BE2C (cell line): ENCODE measurements around the gene ABHD2.

Experiments
- DNase-seq: peaks from one replicate; pipeline ENCODE4 v3.0.0-alpha.2; 2020
- H3K27me3 ChIP-seq: fragments of 250-450 bp; sonication (Bioruptor Pico); 2 replicates; pipeline ENCODE4 v1.5.1; 2020; ENCODE audit warnings: mild to moderate bottlenecking
- H3K36me3 ChIP-seq: fragments of 250-450 bp; sonication (Bioruptor Pico); 2 replicates; pipeline ENCODE4 v1.5.1; 2020; ENCODE audit warnings: mild to moderate bottlenecking
- H3K4me1 ChIP-seq: fragments of 250-450 bp; sonication (Bioruptor Pico); 2 replicates; pipeline ENCODE4 v1.5.1; 2020
- H3K4me3 ChIP-seq: 2 replicates; pipeline ENCODE4 v1.5.1; 2011; ENCODE audit warnings: low read depth, low read length
- H3K9me3 ChIP-seq: fragments of 250-450 bp; sonication (Bioruptor Pico); 2 replicates; pipeline ENCODE4 v1.5.1; 2020
- CTCF ChIP-seq: IDR thresholded peaks from 2 replicates; pipeline ENCODE4 v1.5.1; 2012; ENCODE audit warnings: mild to moderate bottlenecking, low read depth, low read length

ABHD2 gene

GRCh38 chr15:89095556-89095955, 7.3 kb downstream of the ABHD2 start:
- no peaks in the 10 kb centered on the region for H3K27me3 ChIP-seq
- H3K4me1 ChIP-seq: peaks cover 14% of the 10 kb centered on the region
- DNase-seq: no peak
- peaks cover 14% of the 10 kb centered on the region for H3K36me3 ChIP-seq
- TF ChIP-seq CTCF: no peak
- no peak overlapping the region for H3K4me3 ChIP-seq
- no peaks in the 10 kb centered on the region for H3K9me3 ChIP-seq

- Histone ChIP-seq H3K4me3 (no peak overlapping the region), H3K4me1 (peaks cover 14% of the 10 kb centered on the region), H3K36me3 (peaks cover 14% of the 10 kb centered on the region), H3K27me3 (no peaks in the 10 kb centered on the region), H3K9me3 (no peaks in the 10 kb centered on the region)
- DNase-seq: no peak
- TF ChIP-seq CTCF: no peak
Measured at GRCh38 chr15:89096664-89097063, 8.4 kb downstream of the ABHD2 start.

DNA sequence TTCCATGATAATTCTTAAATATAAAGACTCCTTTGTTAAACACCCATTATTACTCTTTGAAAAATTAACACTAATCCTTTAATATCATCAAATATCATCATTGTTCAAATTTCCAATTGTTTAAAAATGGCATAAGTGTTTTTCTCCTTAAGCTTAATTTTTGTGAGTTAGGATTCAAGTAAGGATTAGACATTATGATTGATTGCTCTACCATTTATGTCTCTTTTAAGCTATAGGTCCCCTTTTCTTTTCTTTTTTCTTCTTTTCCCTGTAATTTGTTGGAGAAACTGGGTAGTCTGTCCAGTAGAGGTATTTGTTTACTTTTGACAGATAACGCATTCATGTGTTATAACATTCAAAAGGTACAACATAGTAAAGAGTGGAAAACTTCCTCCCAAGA, 9.1 kb downstream of the ABHD2 start:
- no peaks in the 10 kb centered on the region for H3K9me3 ChIP-seq
- no peaks in the 10 kb centered on the region for H3K27me3 ChIP-seq
- H3K4me1 ChIP-seq: peaks cover 8% of the 10 kb centered on the region
- no peak for TF ChIP-seq CTCF
- H3K4me3 ChIP-seq: no peak overlapping the region
- H3K36me3 ChIP-seq: peaks cover 14% of the 10 kb centered on the region
- DNase-seq: no peak

DNA sequence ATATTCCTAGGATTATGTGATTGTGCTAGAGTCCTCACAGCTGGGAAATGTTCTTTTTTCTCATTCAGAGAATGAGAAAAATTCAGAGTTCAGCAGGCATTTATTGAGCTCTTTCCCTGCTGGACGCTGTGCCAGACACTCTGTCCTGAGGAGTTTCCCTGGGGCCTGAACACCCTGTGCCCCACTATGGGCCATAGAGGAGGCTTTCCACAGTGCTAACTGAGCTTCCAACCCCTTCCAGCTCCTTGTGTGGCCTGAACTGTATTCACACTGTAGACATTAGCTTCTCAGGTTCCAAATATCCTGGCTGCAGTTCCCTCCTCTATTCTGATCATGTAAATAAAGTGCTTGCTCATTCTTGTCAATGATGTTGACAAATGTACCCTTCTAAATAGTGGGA, 10.0 kb downstream of the ABHD2 start:
- Histone ChIP-seq H3K27me3 (no peaks in the 10 kb centered on the region), H3K4me1 (peaks cover 8% of the 10 kb centered on the region), H3K9me3 (no peaks in the 10 kb centered on the region), H3K36me3 (peaks cover 14% of the 10 kb centered on the region), H3K4me3 (no peak overlapping the region)
- DNase-seq: no peak
- TF ChIP-seq CTCF: no peak

- Histone ChIP-seq H3K9me3 (no peaks in the 10 kb centered on the region), H3K4me3 (no peak overlapping the region), H3K27me3 (no peaks in the 10 kb centered on the region), H3K4me1 (peaks cover 8% of the 10 kb centered on the region), H3K36me3 (peaks cover 12% of the 10 kb centered on the region)
- no peak for TF ChIP-seq CTCF
- DNase-seq: no peak
Measured at GRCh38 chr15:89099968-89100367, 11.7 kb downstream of the ABHD2 start.

DNA sequence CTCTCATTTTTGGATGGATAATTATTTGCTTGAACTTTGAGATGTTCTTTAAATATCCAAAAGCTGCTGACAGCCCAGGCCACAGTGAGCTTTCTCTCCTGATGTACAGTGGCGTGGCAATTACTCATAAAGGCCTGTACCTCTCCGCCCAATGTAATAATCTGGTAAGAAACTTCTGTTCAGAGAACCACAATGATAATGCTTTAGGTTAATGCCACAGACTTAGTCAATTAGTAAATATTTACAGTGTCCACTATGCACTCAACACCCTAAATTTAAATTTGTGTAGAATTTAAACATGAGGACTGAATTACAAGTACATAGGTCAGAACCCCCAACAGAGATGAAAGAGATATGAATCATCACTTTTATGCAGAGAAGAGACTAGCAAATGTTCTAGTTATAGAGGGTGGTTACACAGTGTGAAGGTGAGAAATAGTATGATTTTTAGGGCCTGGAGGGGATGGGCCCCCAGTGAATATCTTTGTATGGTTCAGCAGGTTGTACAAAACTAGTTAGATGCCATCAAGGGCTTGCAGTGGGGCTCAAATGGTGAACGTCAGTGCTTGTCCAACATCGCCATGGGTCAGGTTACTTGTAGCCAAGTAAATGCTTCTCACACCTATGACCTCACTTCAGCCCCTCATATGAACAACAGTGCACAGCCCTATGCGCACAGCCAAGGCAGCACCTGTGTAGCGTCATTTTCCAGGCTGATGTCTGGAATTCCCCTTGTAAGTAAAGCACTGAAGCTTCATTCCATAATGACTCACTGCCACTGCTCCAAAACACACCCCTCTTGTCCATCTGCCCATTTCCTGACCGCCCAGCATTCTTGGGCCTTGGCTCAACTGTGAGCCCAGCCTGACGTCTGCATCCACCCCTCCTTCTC, 13.3 kb downstream of the ABHD2 start:
- no peak for TF ChIP-seq CTCF
- Histone ChIP-seq H3K4me1 (no peaks in the 10 kb centered on the region), H3K9me3 (no peaks in the 10 kb centered on the region), H3K27me3 (no peaks in the 10 kb centered on the region), H3K36me3 (peaks cover 12% of the 10 kb centered on the region), H3K4me3 (no peak overlapping the region)
- DNase-seq: no peak
